Esophagus (tissue), 2 donors: ENCODE results near the gene RBMY1E. TPM values are rescaled to one million over a fixed set of nuclear protein-coding genes. Genes with fewer than 3 reads are reported as not detected.
"Not testable (repeated sequence)": the region's sequence is repeated elsewhere in the genome, so short reads cannot be mapped to it uniquely, and the experiment has no call there.

Experiments used
- H3K27ac ChIP-seq, 2 donors: one replicate each; pipeline ENCODE4 v1.5.1; 2013; ENCODE audit warnings: low read depth in 2 of 2, mild to moderate bottlenecking in 2 of 2, inconsistent platforms in 1 of 2, low read length in 1 of 2, moderate library complexity in 1 of 2
- H3K27me3 ChIP-seq, 2 donors: one replicate each; pipeline ENCODE4 v1.6.1; 2013; ENCODE audit warnings: low read length in 2 of 2, control low read depth in 1 of 2, mild to moderate bottlenecking in 1 of 2; ENCODE audit not compliant: insufficient read depth in 2 of 2, control insufficient read depth in 1 of 2
- H3K36me3 ChIP-seq, 2 donors: one replicate each; pipeline ENCODE4 v1.6.1; 2013; ENCODE audit warnings: low read length in 1 of 2; ENCODE audit not compliant: control insufficient read depth in 2 of 2, insufficient read depth in 2 of 2
- H3K4me1 ChIP-seq, 2 donors: one replicate each; pipeline ENCODE4 v1.6.1; 2013; ENCODE audit warnings: low read length in 1 of 2; ENCODE audit not compliant: control insufficient read depth in 2 of 2, insufficient read depth in 2 of 2
- H3K4me3 ChIP-seq, 2 donors: one replicate each; pipeline ENCODE4 v1.5.1; 2013; ENCODE audit warnings: low read length in 2 of 2, mild to moderate bottlenecking in 2 of 2, low read depth in 1 of 2, moderate library complexity in 1 of 2
- H3K9me3 ChIP-seq, 2 donors: one replicate each; pipeline ENCODE4 v1.6.1; 2013; ENCODE audit warnings: mild to moderate bottlenecking in 2 of 2, low read depth in 1 of 2, low read length in 1 of 2, moderate library complexity in 1 of 2; ENCODE audit not compliant: control insufficient read depth in 2 of 2, insufficient read depth in 1 of 2
- WGBS, 2 donors: extraction: QIAGEN DNeasy Blood & Tissue Kit; methylation state at CpG; one replicate each; pipeline ENCODE4 v1.1.7; 2013; 5-methylcytosine and 5-hydroxymethylcytosine counted together
- polyA plus RNA-seq, 2 donors: library from polyadenylated mRNA; stranded (reverse); fragments of 200-250 nt; gene quantifications; one replicate each; pipeline ENCODE4 v1.2.3, GENCODE V29; 2013
- donor health status: healthy with polysubstance abuse.
- donor health status: Bipolar disorder and iron deficiency.

RBMY1E gene
- polyA plus RNA-seq: not detected

GRCh38 chrY:21917932-21918331 lies at the start of gene RBMY1E:
Gene RBMY1E (minus strand): TSS chrY:21918032. CDS start chrY:21916054, 1,978 bp downstream.
- H3K4me3 ChIP-seq, H3K27me3 ChIP-seq, H3K4me1 ChIP-seq, H3K9me3 ChIP-seq, H3K36me3 ChIP-seq, H3K27ac ChIP-seq: not testable (repeated sequence)
- no CpG with 5 or more reads among the region's 29 CpGs for WGBS, 2 donors

GRCh38 chrY:21894426-21894825 lies 23.4 kb downstream of the RBMY1E start, which contains the start of gene RBMY1D:
Gene RBMY1D (minus strand): TSS chrY:21894526. CDS start chrY:21892513, 2,013 bp downstream.
- no CpG with 5 or more reads among the region's 28 CpGs for WGBS, 2 donors
- H3K36me3 ChIP-seq, H3K27me3 ChIP-seq, H3K4me3 ChIP-seq, H3K4me1 ChIP-seq, H3K9me3 ChIP-seq, H3K27ac ChIP-seq: not testable (repeated sequence)

GRCh38 chrY:21869407-21870076 lies 48.3 kb downstream of the RBMY1E start:
- H3K27me3 ChIP-seq, H3K4me1 ChIP-seq: not testable (repeated sequence)
- no CpG with 5 or more reads among the region's 5 CpGs for WGBS, 2 donors

More at GRCh38 chrY:21869407-21870076, 48.3 kb downstream of the RBMY1E start:
- H3K4me3 ChIP-seq, H3K36me3 ChIP-seq, H3K9me3 ChIP-seq, H3K27ac ChIP-seq: not testable (repeated sequence)

Other genes starting within 250 kb of the RBMY1E start
- not detected for gene RBMY1D, start 23.5 kb downstream of the RBMY1E start, polyA plus RNA-seq